Measurements from ENCODE around the gene APOL6. TPM values are rescaled to one million over a fixed set of nuclear protein-coding genes. Genes with fewer than 3 reads are reported as not detected.
A peak's percentile ranks its signal among the peaks of the same experiment; 100 is the strongest.

Gene APOL6
- total RNA-seq, 1 experiment from 2014 or later = 7.2 TPM

- no peaks in the 10 kb centered on the region for H3K27me3 Mint-ChIP-seq (ENCODE audit: insufficient read depth, unreplicated experiment)
- H3K9me3 Mint-ChIP-seq (ENCODE audit: unreplicated experiment) = no peaks in the 10 kb centered on the region
- CTCF ChIA-PET = interaction anchor here (0.6 to 2.1 kb wide), 5 partner anchors 15 to 189 kb away, joined by 3 to 19 read pairs (median 8); no protein-coding TSS in a partner anchor
- no peak for DNase-seq (ENCODE audit: unreplicated experiment)
- POLR2A ChIA-PET = interaction anchor here (0.5 to 2.5 kb wide), 16 partner anchors 9 to 416 kb away, joined by 3 to 7 read pairs (median 4); partner anchors contain the start of gene TOM1
- intact Hi-C loops (cut with micrococcal nuclease) = no loop called here
- BruUV-seq (replicated peaks) = no TSS peak
- H3K36me3 Mint-ChIP-seq (ENCODE audit: insufficient read depth, unreplicated experiment) = peaks cover 7% of the 10 kb centered on the region
- TF ChIP-seq CTCF (IDR thresholded peaks at IDR 0.05; ENCODE audit: unreplicated experiment) = no peak
- peak overlapping the region; percentile 98 for H3K27ac Mint-ChIP-seq (ENCODE audit: low read depth, unreplicated experiment)
- H3K4me3 Mint-ChIP-seq (ENCODE audit: unreplicated experiment) = peak overlapping the region; percentile 94
- peaks cover 9% of the 10 kb centered on the region for H3K4me1 Mint-ChIP-seq (ENCODE audit: insufficient read depth, unreplicated experiment)
Measured at GRCh38 chr22:35649026-35649553, 844 bp downstream of the APOL6 start.

GRCh38 chr22:35649636-35650250 is 1.5 kb downstream of the APOL6 start:
- peak overlapping the region; percentile 94 for H3K4me3 Mint-ChIP-seq (ENCODE audit: unreplicated experiment)
- H3K4me1 Mint-ChIP-seq (ENCODE audit: insufficient read depth, unreplicated experiment) = peaks cover 6% of the 10 kb centered on the region
- ChIA-PET POLR2A (interaction anchor here (0.5 to 2.5 kb wide), 7 partner anchors 11 to 359 kb away, joined by 3 to 7 read pairs (median 5); no protein-coding TSS in a partner anchor), CTCF (interaction anchor here (2.0 to 2.1 kb wide), 3 partner anchors 16 to 23 kb away, joined by 8 to 19 read pairs (median 9); no protein-coding TSS in a partner anchor)
- no peak for TF ChIP-seq CTCF (IDR thresholded peaks at IDR 0.05; ENCODE audit: unreplicated experiment)
- H3K27ac Mint-ChIP-seq (ENCODE audit: low read depth, unreplicated experiment) = peak overlapping the region; percentile 98
- peaks cover 7% of the 10 kb centered on the region for H3K36me3 Mint-ChIP-seq (ENCODE audit: insufficient read depth, unreplicated experiment)
- BruUV-seq (replicated peaks) = no TSS peak
- H3K27me3 Mint-ChIP-seq (ENCODE audit: insufficient read depth, unreplicated experiment) = no peaks in the 10 kb centered on the region
- no peak for DNase-seq (ENCODE audit: unreplicated experiment)
- no peaks in the 10 kb centered on the region for H3K9me3 Mint-ChIP-seq (ENCODE audit: unreplicated experiment)
- intact Hi-C loops (cut with micrococcal nuclease) = no loop called here

- Mint-ChIP-seq H3K27ac (ENCODE audit: low read depth, unreplicated experiment) (no peak overlapping the region), H3K4me1 (ENCODE audit: insufficient read depth, unreplicated experiment) (peaks cover 6% of the 10 kb centered on the region), H3K4me3 (ENCODE audit: unreplicated experiment) (no peak overlapping the region), H3K9me3 (ENCODE audit: unreplicated experiment) (no peaks in the 10 kb centered on the region), H3K27me3 (ENCODE audit: insufficient read depth, unreplicated experiment) (no peaks in the 10 kb centered on the region), H3K36me3 (ENCODE audit: insufficient read depth, unreplicated experiment) (peaks cover 10% of the 10 kb centered on the region)
- POLR2A ChIA-PET = no interaction called here
- no TSS peak for BruUV-seq (replicated peaks)
- no peak for DNase-seq (ENCODE audit: unreplicated experiment)
- TF ChIP-seq CTCF (IDR thresholded peaks at IDR 0.05; ENCODE audit: unreplicated experiment) = no peak
- CTCF ChIA-PET = interaction anchor here (0.6 kb wide), 1 partner anchor 114 kb away, joined by 3 read pairs; no protein-coding TSS in a partner anchor
- intact Hi-C loops (cut with micrococcal nuclease) = no loop called here
Measured at GRCh38 chr22:35651085-35651484, 2.8 kb downstream of the APOL6 start.

GRCh38 chr22:35653824-35654223 is 5.6 kb downstream of the APOL6 start:
- no peak overlapping the region for H3K27ac Mint-ChIP-seq (ENCODE audit: low read depth, unreplicated experiment)
- ChIA-PET POLR2A (no interaction called here), CTCF (interaction anchor here (1.0 kb wide), 1 partner anchor 30 kb away, joined by 3 read pairs; no protein-coding TSS in a partner anchor)
- intact Hi-C loops (cut with micrococcal nuclease) = no loop called here
- DNase-seq (ENCODE audit: unreplicated experiment) = no peak
- H3K4me1 Mint-ChIP-seq (ENCODE audit: insufficient read depth, unreplicated experiment) = peaks cover 3% of the 10 kb centered on the region
- no peak for TF ChIP-seq CTCF (IDR thresholded peaks at IDR 0.05; ENCODE audit: unreplicated experiment)
- BruUV-seq (replicated peaks) = no TSS peak
- H3K27me3 Mint-ChIP-seq (ENCODE audit: insufficient read depth, unreplicated experiment) = no peaks in the 10 kb centered on the region
- no peak overlapping the region for H3K4me3 Mint-ChIP-seq (ENCODE audit: unreplicated experiment)
- peaks cover 19% of the 10 kb centered on the region for H3K36me3 Mint-ChIP-seq (ENCODE audit: insufficient read depth, unreplicated experiment)
- H3K9me3 Mint-ChIP-seq (ENCODE audit: unreplicated experiment) = peaks cover 2% of the 10 kb centered on the region

Measured in MCF 10A (cell line).